ENCODE data around the gene OSM. TPM values are rescaled to one million over a fixed set of nuclear protein-coding genes. Genes with fewer than 3 reads are reported as not detected.

Gene OSM
- total RNA-seq, 4 donors from 2014 or later = 0.40 TPM; not detected in 3

DNA sequence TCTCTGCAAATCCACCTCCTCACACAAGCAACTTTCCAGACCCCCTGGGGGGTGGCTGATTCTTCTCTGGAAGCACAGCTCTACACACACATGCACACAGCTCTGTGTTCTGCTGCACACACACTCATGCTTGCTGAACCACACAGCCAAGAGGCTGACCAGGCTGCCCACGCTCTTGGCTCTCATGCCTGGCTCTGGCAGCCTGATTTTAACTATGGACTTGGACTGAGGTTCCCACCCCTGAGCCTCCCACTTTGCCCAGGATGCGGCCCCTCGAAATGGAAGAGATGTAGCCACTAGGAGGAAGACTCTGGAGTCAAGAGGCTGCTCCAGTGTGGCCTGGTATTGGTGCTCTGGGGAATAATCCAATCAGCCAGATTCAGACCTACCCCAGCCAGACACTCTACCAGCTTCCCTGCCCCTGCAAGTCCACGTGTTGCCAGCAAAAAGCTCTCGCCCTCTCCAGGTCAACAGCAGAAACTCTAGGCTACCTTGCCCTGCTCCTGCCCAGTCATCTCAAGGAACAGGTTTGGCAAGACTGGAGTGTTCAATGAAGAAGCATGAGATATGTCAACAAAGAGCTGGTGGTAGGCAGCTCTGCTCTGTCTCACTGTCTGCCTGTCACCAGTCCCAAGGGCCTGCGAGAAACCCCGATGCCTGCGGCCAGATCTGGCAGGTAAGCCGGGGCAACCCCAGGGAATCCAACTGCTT lies 31.5 kb upstream of the OSM start:
- Histone ChIP-seq H3K27ac (peak overlapping the region; percentile 84 to 88 (median 87)), H3K9me3 (no peaks in the 10 kb centered on the region), H3K4me1 (peaks cover 63 to 82% of the 10 kb centered on the region in 2 donors), H3K36me3 (peaks cover 22 to 27% of the 10 kb centered on the region in 2 donors), H3K4me3 (replicated peaks in 1 of 3) (no peak overlapping the region), H3K27me3 (no peaks in the 10 kb centered on the region)
- WGBS, 2 donors = 14 to 38% methylated on average over 8 to 9 of the region's 9 CpGs
- intact Hi-C loops (cut with DNase I) = no loop called here
- peak; percentile 90 to 92 for DNase-seq
- TF ChIP-seq POLR2A (IDR thresholded peaks at IDR 0.05) = no peak
- TF ChIP-seq, protein P1, sequence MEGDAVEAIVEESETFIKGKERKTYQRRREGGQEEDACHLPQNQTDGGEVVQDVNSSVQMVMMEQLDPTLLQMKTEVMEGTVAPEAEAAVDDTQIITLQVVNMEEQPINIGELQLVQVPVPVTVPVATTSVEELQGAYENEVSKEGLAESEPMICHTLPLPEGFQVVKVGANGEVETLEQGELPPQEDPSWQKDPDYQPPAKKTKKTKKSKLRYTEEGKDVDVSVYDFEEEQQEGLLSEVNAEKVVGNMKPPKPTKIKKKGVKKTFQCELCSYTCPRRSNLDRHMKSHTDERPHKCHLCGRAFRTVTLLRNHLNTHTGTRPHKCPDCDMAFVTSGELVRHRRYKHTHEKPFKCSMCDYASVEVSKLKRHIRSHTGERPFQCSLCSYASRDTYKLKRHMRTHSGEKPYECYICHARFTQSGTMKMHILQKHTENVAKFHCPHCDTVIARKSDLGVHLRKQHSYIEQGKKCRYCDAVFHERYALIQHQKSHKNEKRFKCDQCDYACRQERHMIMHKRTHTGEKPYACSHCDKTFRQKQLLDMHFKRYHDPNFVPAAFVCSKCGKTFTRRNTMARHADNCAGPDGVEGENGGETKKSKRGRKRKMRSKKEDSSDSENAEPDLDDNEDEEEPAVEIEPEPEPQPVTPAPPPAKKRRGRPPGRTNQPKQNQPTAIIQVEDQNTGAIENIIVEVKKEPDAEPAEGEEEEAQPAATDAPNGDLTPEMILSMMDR (IDR thresholded peaks at IDR 0.05) = peak in 4 of 6 experiments; percentile 21 to 49 (median 31)

DNA sequence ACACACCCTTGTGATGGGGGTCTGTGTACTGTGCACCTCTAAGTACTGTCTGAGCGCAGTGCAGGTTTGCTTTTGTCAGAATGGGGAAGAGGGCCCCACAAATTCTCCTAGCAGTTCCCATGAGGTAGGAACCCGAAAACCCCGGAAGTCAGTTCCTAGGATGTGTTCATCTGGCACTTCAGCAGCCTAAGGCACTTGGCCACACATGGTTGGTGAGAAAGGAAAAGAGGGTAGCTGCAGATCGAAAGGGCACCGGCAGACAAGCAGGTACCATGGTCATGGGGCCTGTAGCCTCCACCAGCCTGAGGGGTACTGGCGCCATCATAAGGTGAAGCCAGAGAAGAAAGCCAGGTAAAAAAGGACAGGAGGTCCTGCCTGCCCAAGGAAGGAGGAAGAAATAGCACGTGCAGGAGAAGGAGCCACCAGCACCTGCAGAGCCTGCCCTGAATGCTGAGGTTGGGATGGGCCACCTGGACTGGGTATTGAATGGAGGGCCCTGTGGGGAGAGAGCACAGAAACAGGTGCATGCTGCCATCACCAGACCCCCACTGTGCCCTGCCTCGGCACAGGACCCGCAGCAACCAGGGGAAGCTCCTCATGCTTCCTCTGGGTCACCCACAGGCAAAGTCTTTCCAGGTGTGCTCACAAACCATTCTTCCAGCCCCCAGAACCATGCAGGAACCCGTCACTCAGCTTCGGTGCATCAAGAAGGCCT lies 30.8 kb upstream of the OSM start:
- no peak overlapping the region for H3K4me3 ChIP-seq (replicated peaks in 1 of 3)
- TF ChIP-seq POLR2A (IDR thresholded peaks at IDR 0.05) = no peak
- TF ChIP-seq, protein P1 (IDR thresholded peaks at IDR 0.05) = no peak
- H3K4me1 ChIP-seq = peaks cover 56 to 75% of the 10 kb centered on the region in 2 donors
- H3K36me3 ChIP-seq = peaks cover 29 to 32% of the 10 kb centered on the region in 2 donors
- WGBS, 2 donors = 49 to 56% methylated on average over 11 of the region's 11 CpGs
- H3K27me3 ChIP-seq = no peaks in the 10 kb centered on the region
- intact Hi-C loops (cut with DNase I) = no loop called here
- H3K27ac ChIP-seq = peak overlapping the region; percentile 84 to 88 (median 87)
- peak; percentile 69 to 71 for DNase-seq
- no peaks in the 10 kb centered on the region for H3K9me3 ChIP-seq

DNA sequence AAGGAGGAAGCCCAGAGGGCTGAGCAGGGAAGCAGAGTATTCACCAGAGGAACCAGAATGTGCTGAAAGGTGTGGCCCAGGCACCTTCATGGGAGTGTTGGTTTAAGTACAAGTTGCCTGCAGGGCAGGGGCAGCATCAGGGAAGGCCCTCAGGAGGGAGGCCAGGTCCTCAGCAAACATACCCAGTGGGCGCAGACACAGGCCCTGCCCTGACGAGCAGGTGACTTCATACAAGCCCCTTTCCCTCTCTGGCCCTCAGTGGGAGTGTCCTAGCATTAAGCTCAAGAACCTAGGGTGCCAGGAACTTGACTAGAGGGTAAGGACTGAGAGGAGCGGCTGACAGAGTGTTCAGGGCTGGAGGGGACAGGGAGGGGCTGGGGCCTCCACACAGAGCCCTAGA lies 30.2 kb upstream of the OSM start:
- intact Hi-C loops (cut with DNase I) = no loop called here
- peaks cover 54 to 75% of the 10 kb centered on the region in 2 donors for H3K4me1 ChIP-seq
- H3K36me3 ChIP-seq = peaks cover 32 to 38% of the 10 kb centered on the region in 2 donors
- H3K9me3 ChIP-seq = no peaks in the 10 kb centered on the region
- 64 to 66% methylated on average over 3 of the region's 3 CpGs for WGBS, 2 donors
- TF ChIP-seq POLR2A (IDR thresholded peaks at IDR 0.05) = no peak
- TF ChIP-seq, protein P1 (IDR thresholded peaks at IDR 0.05) = no peak
- H3K4me3 ChIP-seq (replicated peaks in 1 of 3) = no peak overlapping the region
- no peaks in the 10 kb centered on the region for H3K27me3 ChIP-seq
- DNase-seq = peak; percentile 54 to 62
- peak overlapping the region; percentile 84 to 88 (median 87) for H3K27ac ChIP-seq

DNA sequence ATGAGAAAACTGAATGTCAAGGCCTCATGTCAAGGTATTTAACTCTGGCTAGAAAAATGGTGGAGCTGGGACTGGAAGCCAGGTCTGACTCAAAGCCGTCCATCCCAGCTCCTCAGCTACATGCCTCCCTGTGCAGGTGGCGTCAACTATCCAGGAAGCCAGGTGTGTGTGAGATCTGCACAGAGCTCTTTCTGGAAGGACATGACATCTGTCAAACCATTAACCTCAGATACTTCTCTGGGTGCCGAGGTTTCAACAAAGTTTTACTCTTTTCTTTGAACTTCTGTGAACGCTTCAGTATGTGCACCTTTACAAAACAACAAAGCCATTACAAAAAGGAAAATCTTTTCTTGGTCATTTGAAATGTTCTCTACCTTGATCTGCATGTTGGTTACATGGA lies 29.7 kb upstream of the OSM start:
- Histone ChIP-seq H3K27ac (peak overlapping the region; percentile 84 to 88 (median 87)), H3K9me3 (no peaks in the 10 kb centered on the region), H3K36me3 (peaks cover 32 to 38% of the 10 kb centered on the region in 2 donors), H3K27me3 (no peaks in the 10 kb centered on the region), H3K4me1 (peaks cover 54 to 75% of the 10 kb centered on the region in 2 donors), H3K4me3 (replicated peaks in 1 of 3) (no peak overlapping the region)
- 84 to 90% methylated on average over 4 of the region's 4 CpGs for WGBS, 2 donors
- TF ChIP-seq, protein P1 (IDR thresholded peaks at IDR 0.05) = no peak
- no peak for TF ChIP-seq POLR2A (IDR thresholded peaks at IDR 0.05)
- DNase-seq = no peak
- intact Hi-C loops (cut with DNase I) = no loop called here

DNA sequence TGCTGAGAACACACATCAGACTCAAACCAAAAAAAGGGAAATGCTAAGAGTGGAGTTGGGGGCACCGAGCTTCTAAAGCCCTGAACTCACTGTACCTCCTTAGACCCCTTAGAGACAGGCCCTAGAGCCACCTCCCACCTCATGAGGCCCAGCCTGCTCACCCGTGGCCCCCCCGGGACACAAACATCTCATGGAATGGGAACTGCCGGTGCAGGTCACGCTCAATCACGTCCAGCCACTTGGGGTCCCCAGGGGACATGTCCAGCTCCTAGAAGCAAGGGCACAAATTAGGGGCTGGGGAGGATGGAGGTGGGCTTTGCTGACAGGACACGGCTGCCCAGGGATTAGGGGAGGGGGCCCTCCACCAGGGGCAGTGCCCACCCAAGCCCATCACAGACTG lies 28.9 kb upstream of the OSM start:
- no peaks in the 10 kb centered on the region for H3K9me3 ChIP-seq
- 41 to 54% methylated on average over 7 of the region's 7 CpGs for WGBS, 2 donors
- TF ChIP-seq, protein P1 (IDR thresholded peaks at IDR 0.05) = no peak
- no peak for TF ChIP-seq POLR2A (IDR thresholded peaks at IDR 0.05)
- H3K27me3 ChIP-seq = no peaks in the 10 kb centered on the region
- peaks cover 57 to 75% of the 10 kb centered on the region in 2 donors for H3K4me1 ChIP-seq
- peaks cover 32 to 38% of the 10 kb centered on the region in 2 donors for H3K36me3 ChIP-seq
- H3K4me3 ChIP-seq (replicated peaks in 1 of 3) = no peak overlapping the region
- DNase-seq = peak; percentile 56 to 73
- intact Hi-C loops (cut with DNase I) = no loop called here
- H3K27ac ChIP-seq = peak overlapping the region; percentile 84 to 88 (median 87)

All from thyroid gland (tissue), 4 donors.